IPS-15b (cell line): Measurements from ENCODE around the gene ADPRH.
"Not testable (repeated sequence)": the region's sequence is repeated elsewhere in the genome, so short reads cannot be mapped to it uniquely, and the experiment has no call there.

Experiments
- H3K27me3 ChIP-seq: one replicate; pipeline ENCODE4 v1.6.1; 2013; ENCODE audit warnings: low read length; ENCODE audit not compliant: control insufficient read depth, insufficient read depth
- H3K36me3 ChIP-seq: one replicate; pipeline ENCODE4 v1.6.1; 2013; ENCODE audit warnings: low read length; ENCODE audit not compliant: control insufficient read depth, insufficient read depth
- H3K4me1 ChIP-seq: one replicate; pipeline ENCODE4 v1.6.1; 2013; ENCODE audit warnings: mild to moderate bottlenecking, low read length; ENCODE audit not compliant: control insufficient read depth, insufficient read depth
- H3K4me3 ChIP-seq: one replicate; pipeline ENCODE4 v1.5.1; 2013; ENCODE audit warnings: low read depth, low read length
- H3K9ac ChIP-seq: one replicate; pipeline ENCODE4 v1.6.1; 2013; ENCODE audit warnings: low read depth, mild to moderate bottlenecking, low read length
- H3K9me3 ChIP-seq: one replicate; pipeline ENCODE4 v1.6.1; 2013; ENCODE audit warnings: mild to moderate bottlenecking, low read length; ENCODE audit not compliant: control insufficient read depth, insufficient read depth

The ADPRH gene

DNA sequence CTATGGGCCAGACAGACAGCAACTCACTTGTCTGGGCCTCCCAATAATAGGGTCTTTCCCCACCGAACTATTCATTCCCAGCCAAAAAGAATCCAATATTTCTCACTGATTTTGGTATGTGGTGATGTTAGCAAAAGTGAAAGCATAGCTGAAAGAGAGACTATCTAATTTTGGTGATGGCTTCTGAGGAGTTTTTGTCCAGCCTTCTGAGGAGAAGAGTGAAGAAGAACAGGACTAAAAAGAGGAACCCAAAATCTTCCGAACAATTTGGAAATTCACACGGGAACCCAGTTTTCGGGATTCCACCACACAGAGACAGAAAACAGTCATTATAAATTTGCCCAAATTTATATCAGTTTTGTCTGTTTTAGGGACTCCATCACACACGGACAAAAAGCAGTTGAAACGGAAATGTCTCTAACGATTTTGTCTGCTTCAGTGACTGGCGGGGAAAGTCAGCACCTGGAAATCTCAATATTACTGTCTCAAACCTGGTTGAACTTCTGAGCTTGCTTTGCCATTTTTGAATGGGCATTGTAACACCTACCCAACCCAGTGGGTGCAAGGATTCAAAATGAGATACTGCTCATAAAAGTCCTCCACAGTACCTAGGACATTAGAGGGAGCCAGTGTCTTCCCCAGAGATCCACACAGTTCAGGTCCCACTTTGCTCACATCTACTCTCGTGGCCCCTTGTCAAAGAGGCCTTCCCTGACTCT is 28.9 kb upstream of the ADPRH start:
- no peaks in the 10 kb centered on the region for H3K27me3 ChIP-seq
- no peak overlapping the region for H3K4me3 ChIP-seq
- no peaks in the 10 kb centered on the region for H3K9me3 ChIP-seq
- H3K9ac ChIP-seq, result no peak overlapping the region
- H3K36me3 ChIP-seq, result no peaks in the 10 kb centered on the region
- no peaks in the 10 kb centered on the region for H3K4me1 ChIP-seq

GRCh38 chr3:119551598-119551997 is 27.7 kb upstream of the ADPRH start:
- H3K27me3 ChIP-seq, result no peaks in the 10 kb centered on the region
- H3K36me3 ChIP-seq, result no peaks in the 10 kb centered on the region
- H3K9me3 ChIP-seq, result no peaks in the 10 kb centered on the region
- no peaks in the 10 kb centered on the region for H3K4me1 ChIP-seq
- no peak overlapping the region for H3K9ac ChIP-seq
- H3K4me3 ChIP-seq, result no peak overlapping the region

GRCh38 chr3:119552928-119553327 is 26.4 kb upstream of the ADPRH start:
- H3K9me3 ChIP-seq, H3K27me3 ChIP-seq, H3K4me3 ChIP-seq, H3K9ac ChIP-seq, H3K36me3 ChIP-seq, H3K4me1 ChIP-seq: not testable (repeated sequence)

DNA sequence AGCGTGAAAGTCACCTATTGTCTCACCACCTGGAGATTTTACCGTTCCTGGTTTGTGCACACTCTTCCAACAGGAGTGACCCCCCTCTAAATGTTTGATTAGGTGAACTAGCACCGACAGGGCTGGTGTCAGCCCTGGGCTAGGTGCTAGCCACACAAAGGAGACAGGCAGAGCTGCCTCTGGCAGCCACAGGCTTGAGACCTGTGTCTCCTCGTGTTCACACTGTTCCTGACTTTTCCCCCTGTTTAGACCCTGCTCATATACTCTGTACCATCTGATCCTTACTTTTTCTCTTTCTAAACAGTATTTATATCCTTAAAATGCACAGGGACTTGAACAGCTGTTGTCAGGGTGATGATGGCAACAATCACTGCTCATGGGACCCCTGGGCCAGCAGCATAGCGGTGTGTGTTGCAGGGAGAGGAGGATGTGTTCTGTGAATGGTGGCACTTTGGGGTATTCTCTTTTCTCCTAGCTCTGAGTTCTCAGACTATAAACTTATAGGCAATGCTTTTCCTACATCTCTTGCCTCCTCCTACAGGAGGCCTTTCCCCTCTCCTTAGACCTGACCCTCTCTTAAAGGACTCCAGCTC is 25.4 kb upstream of the ADPRH start:
- H3K27me3 ChIP-seq, result no peaks in the 10 kb centered on the region
- H3K36me3 ChIP-seq, result no peaks in the 10 kb centered on the region
- no peaks in the 10 kb centered on the region for H3K9me3 ChIP-seq
- no peak overlapping the region for H3K9ac ChIP-seq
- no peaks in the 10 kb centered on the region for H3K4me1 ChIP-seq
- no peak overlapping the region for H3K4me3 ChIP-seq

GRCh38 chr3:119555309-119555735 is 24.0 kb upstream of the ADPRH start:
- Histone ChIP-seq H3K27me3 (no peaks in the 10 kb centered on the region), H3K9ac (no peak overlapping the region), H3K4me3 (no peak overlapping the region), H3K9me3 (no peaks in the 10 kb centered on the region), H3K36me3 (no peaks in the 10 kb centered on the region), H3K4me1 (no peaks in the 10 kb centered on the region)

DNA sequence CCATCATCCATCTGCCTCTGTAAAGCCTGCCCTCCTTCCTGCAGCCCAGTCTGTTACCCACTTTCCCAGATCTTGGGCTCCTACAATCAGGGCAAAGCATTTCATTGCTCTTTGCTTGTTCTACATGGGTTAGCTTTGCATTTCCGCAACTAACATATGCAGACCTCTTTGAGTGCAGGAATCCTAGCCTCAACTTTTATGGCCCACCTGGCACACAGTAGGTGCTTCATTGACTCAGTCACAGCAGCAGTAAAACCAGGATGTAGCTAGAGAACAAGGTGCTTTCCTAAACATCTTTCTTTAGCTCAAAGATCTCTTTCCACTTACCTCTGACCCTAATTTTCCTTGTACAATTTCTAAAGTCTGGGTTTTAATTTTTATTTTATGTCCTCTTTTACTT is 23.4 kb upstream of the ADPRH start:
- Histone ChIP-seq H3K4me1 (no peaks in the 10 kb centered on the region), H3K4me3 (no peak overlapping the region)

GRCh38 chr3:119557192-119557876 is 22.0 kb upstream of the ADPRH start:
- H3K36me3 ChIP-seq, result no peaks in the 10 kb centered on the region
- no peak overlapping the region for H3K4me3 ChIP-seq
- no peak overlapping the region for H3K9ac ChIP-seq
- H3K4me1 ChIP-seq, result no peaks in the 10 kb centered on the region
- no peaks in the 10 kb centered on the region for H3K9me3 ChIP-seq
- H3K27me3 ChIP-seq, result no peaks in the 10 kb centered on the region

More for the DNA sequence above, 23.4 kb upstream of the ADPRH start:
- Histone ChIP-seq H3K27me3 (no peaks in the 10 kb centered on the region), H3K9ac (no peak overlapping the region), H3K9me3 (no peaks in the 10 kb centered on the region), H3K36me3 (no peaks in the 10 kb centered on the region)

GRCh38 chr3:119557877-119558269 is 21.4 kb upstream of the ADPRH start:
- H3K4me3 ChIP-seq, result no peak overlapping the region
- no peak overlapping the region for H3K9ac ChIP-seq
- no peaks in the 10 kb centered on the region for H3K4me1 ChIP-seq
- H3K36me3 ChIP-seq, result no peaks in the 10 kb centered on the region
- H3K27me3 ChIP-seq, result no peaks in the 10 kb centered on the region
- no peaks in the 10 kb centered on the region for H3K9me3 ChIP-seq

DNA sequence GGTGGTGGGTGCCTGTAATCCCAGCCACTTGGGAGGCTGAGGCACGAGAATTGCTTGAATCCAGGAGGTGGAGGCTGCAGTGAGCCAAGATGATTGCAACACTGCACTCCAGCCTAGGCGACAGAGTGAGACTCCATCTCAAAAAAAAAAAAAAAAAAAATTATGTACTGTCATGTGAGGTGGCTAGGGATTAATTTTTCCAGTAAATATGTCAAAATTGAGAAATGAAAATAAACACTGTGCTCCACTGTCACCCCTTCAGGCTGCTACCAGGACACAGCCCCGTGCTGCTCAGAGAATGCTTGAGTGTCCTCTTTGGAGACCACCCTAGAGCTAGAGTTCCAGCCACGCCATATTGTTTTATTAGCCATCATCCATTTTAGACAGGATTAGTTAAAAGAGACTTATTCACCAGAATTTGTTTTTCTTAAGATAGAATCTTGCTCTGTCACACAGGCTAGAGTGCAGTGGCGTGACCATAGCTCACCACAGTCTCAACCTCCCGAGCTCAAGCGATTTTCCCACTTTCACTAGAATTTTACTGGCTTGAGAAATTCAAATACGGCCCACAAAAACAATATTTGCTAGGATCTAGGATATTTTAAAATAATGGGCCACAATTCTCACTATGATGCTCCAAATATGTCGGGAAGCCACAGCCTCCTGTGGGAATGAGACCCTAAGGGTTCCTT is 20.5 kb upstream of the ADPRH start:
- H3K27me3 ChIP-seq, result no peaks in the 10 kb centered on the region
- H3K9me3 ChIP-seq, result no peaks in the 10 kb centered on the region
- H3K9ac ChIP-seq, result no peak overlapping the region
- H3K36me3 ChIP-seq, result no peaks in the 10 kb centered on the region
- no peaks in the 10 kb centered on the region for H3K4me1 ChIP-seq
- no peak overlapping the region for H3K4me3 ChIP-seq

DNA sequence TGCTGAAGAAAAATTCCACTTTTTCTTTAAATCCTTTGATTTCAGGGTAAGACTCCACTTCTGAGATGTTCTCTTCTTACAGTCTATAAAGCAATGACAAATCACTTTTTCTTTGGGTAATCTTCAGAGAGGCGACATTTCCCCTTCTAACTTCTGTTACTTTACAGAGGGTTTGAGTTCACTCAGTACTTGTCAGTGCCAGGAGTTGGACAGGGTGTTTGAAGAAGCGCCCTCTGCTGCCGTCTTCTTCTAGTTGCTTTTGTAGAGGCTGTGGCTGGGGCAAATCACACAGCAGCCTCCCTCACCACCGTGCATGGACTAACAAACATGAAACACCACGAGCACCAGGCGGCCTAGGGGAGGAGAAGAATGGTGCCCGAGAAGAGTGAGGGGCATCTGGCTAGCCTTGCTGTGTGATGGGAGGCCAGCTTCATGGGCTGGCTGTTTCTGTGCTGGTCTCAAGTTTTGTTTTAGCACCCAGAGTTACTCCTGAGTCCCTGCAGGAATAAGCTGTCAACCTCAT is 19.8 kb upstream of the ADPRH start, which contains the start of gene CD80:
TSS of gene CD80 (minus strand) at position 174 of the 523 bp plus-strand sequence. CDS start 1,886 bp downstream, outside the sequence.
- Histone ChIP-seq H3K4me3 (no peak within 1 kb of the TSS), H3K27me3 (no peaks in the 10 kb centered on the region), H3K9me3 (no peaks in the 10 kb centered on the region), H3K36me3 (no peaks in the 10 kb centered on the region), H3K4me1 (no peaks in the 10 kb centered on the region), H3K9ac (no peak within 1 kb of the TSS)

DNA sequence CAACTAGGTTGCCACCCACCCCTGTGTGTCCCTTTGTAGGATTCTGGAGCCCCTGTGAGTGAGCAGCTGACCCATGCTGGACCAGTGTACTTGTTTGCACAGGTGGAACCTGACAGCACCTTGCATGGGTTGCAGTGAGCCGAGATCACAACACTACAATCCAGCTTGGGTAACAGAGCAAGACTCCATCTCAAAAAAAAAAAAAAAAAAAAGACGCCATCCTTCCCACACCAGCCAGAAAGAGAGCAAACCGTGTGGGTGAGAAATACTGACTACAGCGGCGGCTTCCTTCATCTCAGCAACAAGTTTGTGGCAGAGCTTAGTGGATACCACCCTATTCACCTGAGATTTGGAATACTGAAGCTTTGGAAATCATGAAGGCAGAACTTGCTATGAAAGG is 19.1 kb upstream of the ADPRH start:
- H3K36me3 ChIP-seq, result no peaks in the 10 kb centered on the region
- H3K9ac ChIP-seq, result no peak overlapping the region
- H3K4me1 ChIP-seq, result no peaks in the 10 kb centered on the region
- H3K9me3 ChIP-seq, result no peaks in the 10 kb centered on the region
- no peak overlapping the region for H3K4me3 ChIP-seq
- H3K27me3 ChIP-seq, result no peaks in the 10 kb centered on the region
